GM12864 (cell line): Measurements from ENCODE around the gene ABHD17C.

ENCODE experiments used
- DNase-seq: peaks from one replicate; pipeline ENCODE4 v3.0.0-alpha.2; 2011; ENCODE audit warnings: low read depth
- H3K4me3 ChIP-seq: 2 replicates; pipeline ENCODE4 v1.5.1; 2011; ENCODE audit warnings: mild to moderate bottlenecking, low read depth, low read length, control low read depth
- CTCF ChIP-seq: IDR thresholded peaks from 2 replicates; pipeline ENCODE4 v1.5.1; 2011; ENCODE audit warnings: low read depth, mild to moderate bottlenecking, moderate library complexity, low read length, control low read depth, inconsistent platforms; ENCODE audit errors: missing control alignments

Gene ABHD17C

GRCh38 chr15:80769153-80769828, 74.2 kb downstream of the ABHD17C start:
- no peak overlapping the region for H3K4me3 ChIP-seq
- no peak for TF ChIP-seq CTCF
- DNase-seq: no peak

GRCh38 chr15:80769829-80770705, 75.0 kb downstream of the ABHD17C start:
- no peak overlapping the region for H3K4me3 ChIP-seq
- TF ChIP-seq CTCF: no peak
- no peak for DNase-seq

- TF ChIP-seq CTCF: no peak
- no peak overlapping the region for H3K4me3 ChIP-seq
- DNase-seq: no peak
Measured at GRCh38 chr15:80773122-80773551, 78.0 kb downstream of the ABHD17C start.

- DNase-seq: no peak
- TF ChIP-seq CTCF: no peak
- no peak overlapping the region for H3K4me3 ChIP-seq
Measured at GRCh38 chr15:80773792-80774352, 78.8 kb downstream of the ABHD17C start.

GRCh38 chr15:80774486-80774885, 79.4 kb downstream of the ABHD17C start:
- no peak overlapping the region for H3K4me3 ChIP-seq

GRCh38 chr15:80775338-80775737, 80.2 kb downstream of the ABHD17C start:
- no peak overlapping the region for H3K4me3 ChIP-seq
- no peak for DNase-seq
- TF ChIP-seq CTCF: no peak

More at GRCh38 chr15:80774486-80774885, 79.4 kb downstream of the ABHD17C start:
- no peak for TF ChIP-seq CTCF
- no peak for DNase-seq
